ENCODE results near the gene CA11.

- TF ChIP-seq NRF1 (IDR thresholded peaks at IDR 0.05; ENCODE audit: low read depth, low read length) (no peak), CTCF (IDR thresholded peaks at IDR 0.05) (no peak), POLR2AphosphoS5 (IDR thresholded peaks at IDR 0.05; ENCODE audit: low read depth, low read length) (no peak), USF2 (IDR thresholded peaks at IDR 0.05; ENCODE audit: borderline replicate concordance, low read depth, low read length) (no peak), SMC3 (IDR thresholded peaks at IDR 0.05; ENCODE audit: low read depth, low read length) (no peak), YY1 (IDR thresholded peaks at IDR 0.05; ENCODE audit: low read depth) (no peak), TAF1 (IDR thresholded peaks at IDR 0.05; ENCODE audit: borderline replicate concordance, low read depth, low read length) (no peak), RAD21 (IDR thresholded peaks at IDR 0.05; ENCODE audit: low read length) (no peak), IRF3 (IDR thresholded peaks at IDR 0.05; ENCODE audit: low read depth, low read length) (no peak)
Measured at GRCh38 chr19:48671446-48671995, 25.5 kb upstream of the CA11 start.

Measured in SK-N-SH (cell line).